Stomach (tissue), 4 donors: ENCODE measurements around the gene RPN1.

ENCODE experiments used
- CTCF ChIP-seq, 7 experiments: fragments of 450-650 bp in 4 of 7; fragments of 200-600 bp in 3 of 7; sonication (generic) in 3 of 7; IDR thresholded peaks; one replicate each; pipeline ENCODE4 v1.5.1; 2016 to 2019; ENCODE audit warnings: antibody characterized with exemption in 7 of 7, control low read depth in 2 of 7, mild to moderate bottlenecking in 1 of 7
- EP300 ChIP-seq: sonication (generic); formaldehyde crosslinking; IDR thresholded peaks from one replicate; pipeline ENCODE4 v1.6.1; 2017; ENCODE audit warnings: antibody characterized with exemption
- POLR2A ChIP-seq, 4 donors: fragments of 450-650 bp; IDR thresholded peaks; one replicate each; pipeline ENCODE4 v1.6.1; 2016; ENCODE audit warnings: antibody characterized with exemption in 4 of 4, control low read depth in 2 of 4, mild to moderate bottlenecking in 1 of 4, moderate library complexity in 1 of 4

DNA sequence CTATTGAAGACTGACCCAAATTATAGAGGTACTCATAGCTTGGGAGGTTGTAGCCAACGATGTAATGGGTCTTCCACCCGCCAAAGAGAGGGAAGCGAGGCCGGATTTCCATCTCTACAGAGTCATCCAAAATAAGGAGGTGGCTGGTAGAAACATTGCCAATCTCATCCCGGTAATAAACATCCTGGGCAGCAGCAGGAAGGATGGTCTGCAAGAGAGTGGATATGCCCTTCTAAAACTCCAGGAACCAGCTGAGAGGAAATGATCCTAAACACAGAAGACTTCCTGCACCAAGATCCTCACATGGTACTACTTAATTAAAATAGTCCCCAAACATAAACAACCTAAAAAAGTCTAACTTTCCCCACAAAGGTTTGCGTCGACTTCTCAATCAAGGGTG, 20.7 kb downstream of the RPN1 start:
- no peak for TF ChIP-seq POLR2A (IDR thresholded peaks at IDR 0.05)
- TF ChIP-seq CTCF (IDR thresholded peaks at IDR 0.05), result no peak
- TF ChIP-seq EP300, result no peak
